Ramos (cell line): ENCODE measurements around the gene CCL26.

Source experiments
- in situ Hi-C: fragments of 300-500 bp; cut with MboI; formaldehyde crosslinking; loops from one replicate; pipeline ENCODE4 v1.14.3; 2022; ENCODE audit warnings: low sequenced_read_pairs; ENCODE audit not compliant: unreplicated experiment

The CCL26 gene

DNA sequence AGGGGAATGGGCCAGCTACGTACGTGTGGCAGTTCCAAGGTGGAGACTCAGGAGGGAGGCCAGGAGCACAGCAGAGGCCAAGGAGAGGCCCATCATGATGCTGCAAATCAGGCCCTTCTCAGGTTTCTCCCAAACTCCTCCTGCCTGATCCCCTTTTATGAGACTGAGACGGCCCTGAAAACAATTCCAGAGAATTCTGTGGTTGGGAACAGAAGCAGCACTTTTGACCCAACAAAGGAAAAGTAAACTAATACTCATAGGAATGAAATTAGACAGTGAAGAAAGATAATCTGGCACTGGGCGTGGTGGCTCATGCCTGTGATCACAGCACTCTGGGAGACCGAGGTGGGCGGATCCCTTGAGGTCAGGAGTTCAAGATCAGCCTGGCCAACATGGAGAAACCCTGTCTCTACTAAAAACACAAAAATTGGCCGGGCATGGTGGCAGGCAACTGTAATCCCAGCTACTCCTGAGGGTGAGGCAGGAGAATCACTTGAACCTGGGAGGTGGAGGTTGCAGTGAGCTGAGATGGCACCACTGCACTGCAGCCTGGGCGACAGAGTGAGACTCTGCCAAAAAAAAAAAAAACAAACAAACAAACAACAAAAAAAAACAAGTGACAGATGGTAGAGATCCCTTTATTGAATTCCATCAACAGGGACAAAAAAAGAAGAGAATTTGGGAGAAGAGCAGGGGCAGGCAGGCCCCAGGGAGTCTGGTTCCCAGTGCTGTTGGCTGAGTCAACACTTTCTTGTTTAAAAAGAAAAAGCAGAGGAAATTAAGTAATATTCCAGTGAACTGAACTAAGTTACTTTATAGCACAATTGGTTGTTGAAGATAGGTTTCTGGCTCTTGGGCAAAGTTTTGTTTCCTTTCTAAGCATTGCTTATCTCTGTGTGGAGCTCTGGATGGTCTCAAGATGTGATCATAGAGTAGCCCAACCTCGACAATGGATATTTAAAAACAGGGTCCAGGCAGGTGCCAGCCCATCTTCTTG is at the start of gene CCL26:
TSS of gene CCL26 (minus strand) at position 131 of the 997 bp plus-strand sequence. CDS start at position 96, 35 bp downstream.
- in situ Hi-C loops, result loop anchor here (10.0 kb wide), 1 partner anchor 708 kb away; no protein-coding TSS in a partner anchor

DNA sequence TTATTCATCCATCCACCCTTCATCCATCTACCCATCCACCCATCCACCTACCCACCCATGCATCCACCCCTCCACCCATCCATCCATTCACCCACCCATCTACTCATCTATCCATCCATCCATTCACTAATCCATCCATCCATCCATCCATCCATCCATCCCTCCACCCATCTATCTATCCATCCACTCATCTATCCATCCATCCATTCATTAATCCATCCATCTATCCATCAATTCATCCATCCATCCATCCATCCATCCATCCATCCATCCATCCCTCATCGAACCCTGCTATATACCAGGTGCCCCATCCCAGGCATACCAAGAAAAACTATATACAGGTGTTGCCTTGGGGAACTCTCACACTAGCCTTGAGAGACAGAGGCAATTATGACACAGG is 48.7 kb upstream of the CCL26 start:
- in situ Hi-C loops, result no loop called here

GRCh38 chr7:75819711-75820110 is 47.7 kb upstream of the CCL26 start:
- in situ Hi-C loops, result no loop called here

GRCh38 chr7:75818472-75818871 is 46.5 kb upstream of the CCL26 start:
- in situ Hi-C loops, result no loop called here

GRCh38 chr7:75817116-75817515 is 45.1 kb upstream of the CCL26 start:
- in situ Hi-C loops, result no loop called here

- in situ Hi-C loops, result no loop called here
Measured at GRCh38 chr7:75815418-75816064, 43.5 kb upstream of the CCL26 start.

GRCh38 chr7:75814407-75814947 is 42.5 kb upstream of the CCL26 start:
- in situ Hi-C loops, result no loop called here

DNA sequence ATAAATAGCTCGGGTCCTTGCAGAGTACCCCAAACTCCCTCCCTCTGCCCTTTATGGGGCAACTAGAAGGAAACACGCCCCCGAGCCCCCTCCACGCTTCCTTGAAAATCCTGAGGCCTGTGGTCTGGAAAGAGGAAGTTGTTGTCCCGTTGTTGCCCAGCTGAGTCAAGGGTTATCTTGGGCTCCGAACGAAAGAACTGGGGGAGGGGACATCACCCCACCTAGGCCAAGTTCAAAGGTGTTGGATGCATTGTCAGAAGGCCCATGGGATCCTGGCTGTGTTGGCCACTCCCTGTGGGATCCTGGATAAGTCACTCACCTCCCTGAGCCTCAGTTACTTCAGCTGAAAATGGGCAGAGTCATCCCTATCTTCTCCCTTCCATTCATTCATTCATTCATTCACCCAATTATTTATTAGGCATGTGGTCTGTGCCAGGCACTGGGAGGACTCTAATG is 41.8 kb upstream of the CCL26 start, which contains the start of gene CCL24:
TSS of gene CCL24 (minus strand) at position 26 of the 456 bp plus-strand sequence. CDS start 91 bp downstream, outside the sequence.
- in situ Hi-C loops, result no loop called here

DNA sequence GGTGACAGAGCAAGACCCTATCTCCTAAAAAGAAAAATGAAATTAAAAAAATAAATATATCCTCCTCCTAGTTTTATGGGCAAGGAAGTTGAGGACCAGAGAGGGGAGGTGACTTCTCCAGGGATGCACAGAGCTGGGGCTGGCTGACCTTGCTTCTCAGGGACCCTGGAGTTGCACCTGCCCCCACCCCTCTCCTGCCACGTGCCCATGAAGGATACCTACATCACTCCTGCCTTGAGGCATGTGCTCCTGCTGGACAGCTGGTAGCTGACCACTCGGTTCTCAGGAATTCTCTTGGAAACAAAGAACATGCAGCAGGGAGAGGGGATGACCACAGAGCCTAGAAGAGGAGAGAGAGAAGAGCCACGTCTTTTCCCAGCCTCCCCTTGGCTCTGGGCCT is 41.1 kb upstream of the CCL26 start:
- in situ Hi-C loops, result no loop called here

GRCh38 chr7:75811894-75812678 is 40.1 kb upstream of the CCL26 start:
- in situ Hi-C loops, result no loop called here

DNA sequence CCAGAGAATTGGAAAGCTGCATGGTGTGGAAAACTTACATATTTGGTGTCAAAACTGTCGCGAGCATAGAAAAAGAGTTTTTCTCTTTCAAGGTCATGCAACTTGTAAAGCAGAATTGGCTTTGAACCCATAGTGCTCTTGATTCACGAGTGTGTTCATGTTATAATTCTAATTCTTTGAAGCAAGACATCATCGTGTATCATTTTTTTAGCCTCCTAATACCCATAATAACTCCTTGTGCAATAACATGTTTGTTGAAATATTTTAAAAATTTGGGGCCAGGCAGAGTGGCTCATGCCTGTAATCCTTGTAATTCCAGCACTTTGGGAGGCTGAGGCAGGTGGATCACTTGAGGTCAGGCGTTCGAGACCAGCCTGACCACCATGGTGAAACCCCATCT is 37.4 kb upstream of the CCL26 start:
- in situ Hi-C loops, result no loop called here

DNA sequence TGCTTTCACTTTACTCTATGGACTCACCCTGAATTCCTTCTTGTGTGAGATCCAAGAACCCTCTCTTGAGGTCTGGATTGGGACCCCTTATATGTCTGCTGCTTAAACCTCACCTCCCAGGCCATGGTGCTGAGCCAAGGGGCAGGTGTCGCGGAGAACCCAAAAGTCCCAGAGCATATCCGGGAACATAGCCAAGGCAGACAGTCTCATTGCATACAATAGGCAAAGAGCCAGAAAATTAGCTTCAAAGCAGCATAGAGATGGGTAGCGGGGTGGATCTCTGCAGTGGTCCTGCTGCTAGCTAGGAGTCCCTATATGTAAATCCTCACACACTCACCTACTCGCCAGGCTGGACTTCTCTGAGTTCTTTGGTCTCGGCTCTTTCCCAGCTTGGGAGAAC is 36.1 kb upstream of the CCL26 start:
- in situ Hi-C loops, result no loop called here

- in situ Hi-C loops, result no loop called here
Measured at GRCh38 chr7:75807452-75807851, 35.4 kb upstream of the CCL26 start.

- in situ Hi-C loops, result no loop called here
Measured at GRCh38 chr7:75806560-75807307, 34.7 kb upstream of the CCL26 start.

DNA sequence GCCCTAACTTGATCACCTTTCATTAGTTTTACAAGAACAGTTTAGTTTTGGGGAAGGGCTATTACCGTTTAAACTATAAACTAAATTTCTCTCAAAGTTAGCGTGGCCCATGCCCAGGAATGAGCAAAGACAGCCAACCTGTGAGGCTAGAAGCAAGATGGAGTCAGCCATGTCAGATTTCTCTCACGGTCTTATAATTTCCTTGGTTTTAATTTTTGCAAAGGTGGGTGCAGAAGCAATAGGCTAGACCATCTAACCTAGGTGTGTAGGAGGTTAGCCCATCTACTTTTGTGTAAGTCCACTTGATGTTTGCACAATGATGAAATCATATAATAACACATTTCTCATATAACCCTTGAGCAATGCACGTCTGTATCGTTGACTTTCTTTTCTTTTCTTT is 32.7 kb upstream of the CCL26 start:
- in situ Hi-C loops, result no loop called here

GRCh38 chr7:75804004-75804403 is 32.0 kb upstream of the CCL26 start:
- in situ Hi-C loops, result no loop called here

- in situ Hi-C loops, result no loop called here
Measured at GRCh38 chr7:75802552-75802821, 30.5 kb upstream of the CCL26 start.

DNA sequence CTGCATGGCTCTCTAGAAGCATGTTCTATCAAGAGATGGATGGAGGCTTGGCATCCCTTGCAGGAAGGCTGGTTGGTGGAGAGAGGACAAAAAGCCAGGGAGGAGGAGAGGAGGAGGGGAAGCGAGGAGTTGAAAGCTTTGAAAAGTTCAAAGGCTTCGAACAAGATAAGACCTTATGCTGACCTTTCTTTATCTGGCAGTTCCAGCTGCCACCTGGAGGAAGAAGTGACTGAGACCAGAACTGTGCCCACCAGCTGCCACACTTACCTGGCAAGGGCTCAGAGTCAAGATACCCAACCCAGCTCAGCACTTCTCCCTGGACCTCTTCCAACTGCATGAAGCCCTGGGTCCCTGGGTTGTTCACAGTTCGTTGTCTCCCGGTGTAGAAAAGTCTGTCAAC is 26.8 kb upstream of the CCL26 start:
- in situ Hi-C loops, result no loop called here

DNA sequence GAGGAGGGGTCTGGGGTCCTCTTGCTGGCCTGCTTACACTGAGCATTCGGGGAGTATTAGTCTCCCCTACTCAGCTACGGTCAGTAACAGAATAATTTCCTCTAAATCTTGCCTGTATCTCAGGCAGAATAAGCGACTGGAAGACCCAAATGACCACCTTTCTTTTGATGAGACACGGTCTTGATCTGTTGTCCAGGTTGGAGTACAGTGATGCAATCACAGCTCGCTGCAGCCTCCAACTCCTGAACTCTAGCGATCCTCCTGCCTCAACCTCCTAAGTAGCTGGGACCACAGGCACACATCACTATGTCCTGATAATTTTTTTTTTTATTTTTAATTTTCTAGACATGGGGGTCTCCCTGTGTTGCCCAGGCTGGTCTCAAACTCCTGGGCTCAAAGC is 24.4 kb upstream of the CCL26 start:
- in situ Hi-C loops, result no loop called here

- in situ Hi-C loops, result no loop called here
Measured at GRCh38 chr7:75795831-75796285, 23.8 kb upstream of the CCL26 start.
